Aorta (tissue), 5 donors: ENCODE results near the gene NR1D2. TPM values are rescaled to one million over a fixed set of nuclear protein-coding genes. Genes with fewer than 3 reads are reported as not detected.

Experiments used
- ATAC-seq: fragments of 200-7000 bp; cut with Tn5 transposase; one replicate; pipeline ENCODE4 v1.9.1; 2022; ENCODE audit warnings: moderate library complexity; ENCODE audit not compliant: low FRiP score
- DNase-seq, 2 donors: peaks; one replicate each; pipeline ENCODE4 v3.0.0-alpha.2; 2020
- H3K27ac ChIP-seq, 2 donors: one replicate each; pipeline ENCODE4 v1.5.1; 2013; ENCODE audit warnings: low read length in 2 of 2, mild to moderate bottlenecking in 2 of 2, moderate library complexity in 2 of 2, control low read depth in 1 of 2, inconsistent platforms in 1 of 2, low read depth in 1 of 2
- H3K27me3 ChIP-seq, 2 donors: one replicate each; pipeline ENCODE4 v1.6.1; 2013; ENCODE audit warnings: control low read depth in 1 of 2, low read length in 1 of 2, mild to moderate bottlenecking in 1 of 2, moderate library complexity in 1 of 2; ENCODE audit not compliant: insufficient read depth in 2 of 2, control insufficient read depth in 1 of 2
- H3K36me3 ChIP-seq, 2 donors: one replicate each; pipeline ENCODE4 v1.6.1; 2013; ENCODE audit warnings: control low read depth in 1 of 2, low read length in 1 of 2, mild to moderate bottlenecking in 1 of 2; ENCODE audit not compliant: insufficient read depth in 2 of 2, control insufficient read depth in 1 of 2
- H3K4me1 ChIP-seq, 2 donors: one replicate each; pipeline ENCODE4 v1.6.1; 2013; ENCODE audit warnings: low read length in 2 of 2, control low read depth in 1 of 2, mild to moderate bottlenecking in 1 of 2, moderate library complexity in 1 of 2; ENCODE audit not compliant: insufficient read depth in 2 of 2, control insufficient read depth in 1 of 2
- H3K4me3 ChIP-seq, 2 donors: one replicate each; pipeline ENCODE4 v1.5.1; 2013; ENCODE audit warnings: low read length in 2 of 2, control low read depth in 1 of 2, mild to moderate bottlenecking in 1 of 2
- H3K9me3 ChIP-seq: one replicate; pipeline ENCODE4 v1.6.1; 2013; ENCODE audit warnings: mild to moderate bottlenecking, low read length; ENCODE audit not compliant: control insufficient read depth
- WGBS, 2 donors: extraction: QIAGEN DNeasy Blood & Tissue Kit; methylation state at CpG; one replicate each; pipeline ENCODE4 v1.1.7; 2013; 5-methylcytosine and 5-hydroxymethylcytosine counted together
- intact Hi-C, 2 donors: fragments of 100-400 bp; cut with DNase I; formaldehyde crosslinking; loops; one replicate each; pipeline versions ENCODE4 v1.14.2 to v1.15.0; 2022
- polyA plus RNA-seq, 2 donors: library from polyadenylated mRNA; stranded (reverse); fragments of 200-250 nt; gene quantifications; one replicate each; pipeline ENCODE4 v1.2.3, GENCODE V29; 2013
- total RNA-seq, 2 donors: library from RNA; stranded (reverse); fragmentation: NEBNext Ultra II Directional; extraction: Animal tissue kit (Norgen Biotek cat#: 25700); gene quantifications; one replicate each; pipeline ENCODE4 v1.2.1, GENCODE V29; 2021
- donor health status: healthy with polysubstance abuse.
- donor health status: Bipolar disorder and iron deficiency.
- donor health status: DM: no; HTN: no; CAD: no.
- donor health status: DM: no; HTN: no; CAD: no.
- donor health status: DM: yes; HTN: yes; CAD: no.

The NR1D2 gene
- total and polyA plus RNA-seq, 4 donors: 16.3 to 61.1 (median 22.6) TPM

GRCh38 chr3:23938688-23939087 is 6.4 kb upstream of the NR1D2 start:
- intact Hi-C loops: no loop called here
- no peaks in the 10 kb centered on the region for H3K27me3 ChIP-seq
- no peaks in the 10 kb centered on the region for H3K36me3 ChIP-seq
- no peaks in the 10 kb centered on the region for H3K9me3 ChIP-seq
- DNase-seq (no peak), ATAC-seq (no peak)
- no peaks in the 10 kb centered on the region for H3K4me1 ChIP-seq
- no peak overlapping the region for H3K27ac ChIP-seq
- H3K4me3 ChIP-seq: no peak overlapping the region

GRCh38 chr3:23940775-23941174 is 4.3 kb upstream of the NR1D2 start:
- Histone ChIP-seq H3K36me3 (no peaks in the 10 kb centered on the region), H3K9me3 (no peaks in the 10 kb centered on the region), H3K27ac (no peak overlapping the region), H3K4me1 (no peaks in the 10 kb centered on the region), H3K27me3 (no peaks in the 10 kb centered on the region), H3K4me3 (no peak overlapping the region)
- DNase-seq: no peak
- ATAC-seq: no peak
- intact Hi-C loops: no loop called here
- 68 to 79% methylated on average over 5 of the region's 5 CpGs for WGBS, 2 donors

- Histone ChIP-seq H3K27me3 (no peaks in the 10 kb centered on the region), H3K4me3 (no peak overlapping the region), H3K27ac (no peak overlapping the region), H3K9me3 (no peaks in the 10 kb centered on the region), H3K4me1 (no peaks in the 10 kb centered on the region), H3K36me3 (no peaks in the 10 kb centered on the region)
- WGBS, 2 donors: 89 to 92% methylated on average over 4 of the region's 4 CpGs
- ATAC-seq: no peak
- intact Hi-C loops: no loop called here
- no peak for DNase-seq
Observed at GRCh38 chr3:23941440-23941839, 3.6 kb upstream of the NR1D2 start.

- Histone ChIP-seq H3K27ac (no peak overlapping the region), H3K4me1 (no peaks in the 10 kb centered on the region), H3K27me3 (no peaks in the 10 kb centered on the region), H3K36me3 (no peaks in the 10 kb centered on the region), H3K4me3 (no peak overlapping the region), H3K9me3 (no peaks in the 10 kb centered on the region)
- DNase-seq (no peak), ATAC-seq (no peak)
- 89 to 92% methylated on average over 11 of the region's 11 CpGs for WGBS, 2 donors
- intact Hi-C loops: no loop called here
Observed at GRCh38 chr3:23942546-23942945, 2.5 kb upstream of the NR1D2 start.

GRCh38 chr3:23944007-23944783 is 891 bp upstream of the NR1D2 start:
- DNase-seq: no peak
- no peak overlapping the region for H3K27ac ChIP-seq
- no peaks in the 10 kb centered on the region for H3K27me3 ChIP-seq
- no peaks in the 10 kb centered on the region for H3K9me3 ChIP-seq
- no peaks in the 10 kb centered on the region for H3K36me3 ChIP-seq
- WGBS, 2 donors: 16 to 17% methylated on average over 13 of the region's 13 CpGs
- H3K4me1 ChIP-seq: no peaks in the 10 kb centered on the region
- H3K4me3 ChIP-seq: peak overlapping the region; percentile 90 to 99
- intact Hi-C loops: no loop called here
- no peak for ATAC-seq

GRCh38 chr3:23945663-23945912 is 502 bp downstream of the NR1D2 start:
- Histone ChIP-seq H3K27me3 (no peaks in the 10 kb centered on the region), H3K36me3 (no peaks in the 10 kb centered on the region), H3K4me1 (peaks cover 0 to 7% of the 10 kb centered on the region in 2 donors), H3K4me3 (peak overlapping the region; percentile 98 to 99), H3K9me3 (no peaks in the 10 kb centered on the region), H3K27ac (peak overlapping the region; percentile 77 to 100)
- no peak for DNase-seq
- intact Hi-C loops: loop anchor here in 1 of 2 donors (1.0 to 5.0 kb wide), 2 partner anchors 28 to 37 kb away; partner anchors contain the start of gene RPL15
- no peak for ATAC-seq
- 0% methylated on average over 21 to 39 of the region's 39 CpGs for WGBS, 2 donors

- 0 to 1% methylated on average over 41 to 87 of the region's 87 CpGs for WGBS, 2 donors
- Histone ChIP-seq H3K9me3 (no peaks in the 10 kb centered on the region), H3K27ac (peak overlapping the region; percentile 61 to 89), H3K4me3 (peak overlapping the region; percentile 30 to 74), H3K27me3 (no peaks in the 10 kb centered on the region), H3K4me1 (peaks cover 0 to 7% of the 10 kb centered on the region in 2 donors), H3K36me3 (no peaks in the 10 kb centered on the region)
- intact Hi-C loops: loop anchor here in 1 of 2 donors (1.0 to 5.0 kb wide), 2 partner anchors 29 to 36 kb away; partner anchors contain the start of gene RPL15
- peak; percentile 98 to 99 for DNase-seq
- peak; percentile 96 for ATAC-seq
Observed at GRCh38 chr3:23945913-23946687, 1.0 kb downstream of the NR1D2 start.

- ATAC-seq (no peak), DNase-seq (no peak)
- Histone ChIP-seq H3K27me3 (no peaks in the 10 kb centered on the region), H3K9me3 (no peaks in the 10 kb centered on the region), H3K36me3 (no peaks in the 10 kb centered on the region), H3K27ac (peak overlapping the region in 1 of 2 donors; percentile 24), H3K4me1 (peaks cover 0 to 14% of the 10 kb centered on the region in 2 donors), H3K4me3 (no peak overlapping the region)
- intact Hi-C loops: loop anchor here in 1 of 2 donors (5.0 kb wide), 1 partner anchor 34 kb away; no protein-coding TSS in a partner anchor
- 88 to 91% methylated on average over 2 of the region's 2 CpGs for WGBS, 2 donors
Observed at GRCh38 chr3:23948761-23949160, 3.7 kb downstream of the NR1D2 start.
